HG02798 (cell line): ENCODE results near the gene PCP4.

Experiments
- ATAC-seq: cut with Tn5 transposase; IDR thresholded peaks from one replicate; pipeline ENCODE4 v1.9.1; 2021; ENCODE audit warnings: mild to moderate bottlenecking; ENCODE audit not compliant: unreplicated experiment, poor library complexity

PCP4 gene

DNA sequence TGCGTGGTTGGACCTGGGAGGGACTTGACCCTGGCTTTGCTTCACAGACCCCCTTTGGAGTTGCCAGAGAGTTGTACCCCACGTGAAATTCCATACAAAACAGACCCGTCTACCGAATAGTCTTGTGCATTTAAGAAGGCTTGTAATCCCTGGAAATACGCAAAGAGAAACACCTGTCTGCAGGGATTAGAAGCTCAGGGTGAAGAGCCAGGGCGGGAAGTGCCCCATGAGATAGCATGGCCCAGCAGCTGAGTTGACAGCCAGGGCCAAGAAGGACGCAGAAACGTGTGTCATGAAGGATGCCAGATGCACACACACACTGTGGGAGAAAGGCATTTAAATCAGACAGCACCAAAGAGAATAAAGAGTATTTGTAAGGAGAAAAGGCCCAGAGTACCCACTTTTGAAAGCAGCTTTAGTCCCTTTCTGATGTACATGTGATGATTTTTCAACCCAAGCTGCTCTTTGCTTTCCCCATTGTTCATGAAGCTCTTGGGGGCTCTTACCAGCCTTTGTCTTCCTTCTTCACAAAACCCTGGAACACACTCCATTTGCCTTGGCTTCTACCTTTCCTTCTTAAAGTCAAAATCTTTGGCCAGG, 46.6 kb downstream of the PCP4 start:
- ATAC-seq: no peak

GRCh38 chr21:39915881-39916280, 48.6 kb downstream of the PCP4 start:
- ATAC-seq: no peak

DNA sequence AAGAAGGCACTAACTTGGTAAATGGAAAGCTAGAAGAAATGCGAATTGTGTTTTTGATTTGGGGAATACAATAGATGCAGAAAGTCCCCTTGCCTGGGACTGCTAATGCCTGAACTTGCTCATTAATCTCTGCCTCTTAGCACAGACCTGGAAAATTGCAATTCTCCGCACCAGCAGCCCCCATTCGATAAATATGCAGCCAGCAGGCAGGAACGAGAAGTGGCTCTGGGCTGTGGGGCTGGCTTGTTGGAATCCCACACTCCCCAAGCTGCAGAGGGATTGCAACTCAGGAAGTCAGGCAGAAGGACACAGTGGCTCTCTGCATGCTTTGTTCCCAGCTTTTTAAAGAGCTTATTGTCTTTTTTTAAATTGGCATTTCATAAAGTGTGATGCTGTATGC, 51.3 kb downstream of the PCP4 start:
- no peak for ATAC-seq

- ATAC-seq: no peak
Measured at GRCh38 chr21:39923476-39923875, 56.2 kb downstream of the PCP4 start.

GRCh38 chr21:39924577-39925308, 57.5 kb downstream of the PCP4 start:
- no peak for ATAC-seq

DNA sequence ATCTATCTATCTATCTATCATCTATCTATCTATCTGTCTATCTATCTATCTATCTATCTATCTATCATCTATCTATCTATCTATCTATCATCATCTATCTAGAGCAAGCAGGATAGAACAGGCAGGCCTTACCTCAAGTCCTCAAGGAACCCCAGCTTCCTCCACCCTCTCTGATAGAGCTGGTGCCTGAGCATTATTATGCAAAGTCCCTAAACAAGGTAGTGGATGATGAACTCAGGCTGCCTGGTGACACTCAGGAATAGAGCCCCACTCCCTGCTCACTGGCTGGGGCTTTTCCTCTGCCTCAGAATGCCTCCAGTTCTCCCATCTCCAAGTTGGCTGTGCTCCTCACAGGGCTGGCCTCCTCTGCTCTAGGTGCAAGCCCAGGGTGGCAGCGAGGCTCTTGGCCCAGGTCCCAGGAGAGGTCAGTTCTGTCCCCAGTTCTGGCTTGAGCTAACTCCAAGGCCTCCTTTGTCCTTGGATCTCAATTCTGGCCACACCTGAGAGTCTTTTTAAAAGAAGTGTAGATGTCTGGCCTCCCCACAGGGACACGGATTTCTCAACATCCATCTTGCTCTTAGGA, 60.2 kb downstream of the PCP4 start:
- no peak for ATAC-seq

DNA sequence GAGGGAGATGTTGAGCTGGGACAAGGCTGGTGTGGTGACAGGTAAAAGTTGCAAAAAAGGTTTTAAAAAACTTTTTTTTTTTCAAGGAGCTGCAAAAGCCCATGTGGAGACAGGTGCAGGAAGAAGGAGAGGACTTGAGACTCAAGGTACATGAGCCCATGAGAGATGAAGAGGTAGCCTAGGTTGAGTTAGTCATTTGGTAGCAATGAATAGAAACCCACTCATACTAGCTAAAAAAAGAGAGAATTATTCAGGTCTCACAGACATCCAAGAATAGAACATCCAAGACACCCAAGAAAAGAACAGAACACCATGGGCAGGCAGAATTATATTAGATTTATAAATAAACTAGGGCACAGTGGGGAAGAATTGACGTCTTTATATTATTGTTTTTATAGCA, 65.1 kb downstream of the PCP4 start:
- ATAC-seq: no peak

DNA sequence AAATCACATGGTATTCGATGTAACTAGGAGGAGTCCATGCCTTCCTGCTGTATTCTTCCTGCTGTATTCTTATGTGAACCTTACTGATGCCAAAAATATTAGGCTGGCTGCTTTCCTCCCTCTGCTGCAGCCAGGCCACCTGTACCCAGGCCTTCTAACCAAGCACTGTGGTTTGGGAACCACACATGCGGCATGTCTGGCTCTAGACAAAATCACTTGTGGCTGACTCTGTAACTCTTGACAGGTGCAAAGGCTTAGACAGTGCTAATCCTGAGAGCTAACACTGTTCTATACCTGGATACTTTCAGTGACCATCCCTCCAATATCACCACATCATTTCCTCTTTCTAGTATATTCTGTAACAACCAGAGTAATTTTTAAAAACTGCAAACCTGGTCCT, 67.7 kb downstream of the PCP4 start:
- ATAC-seq: no peak

DNA sequence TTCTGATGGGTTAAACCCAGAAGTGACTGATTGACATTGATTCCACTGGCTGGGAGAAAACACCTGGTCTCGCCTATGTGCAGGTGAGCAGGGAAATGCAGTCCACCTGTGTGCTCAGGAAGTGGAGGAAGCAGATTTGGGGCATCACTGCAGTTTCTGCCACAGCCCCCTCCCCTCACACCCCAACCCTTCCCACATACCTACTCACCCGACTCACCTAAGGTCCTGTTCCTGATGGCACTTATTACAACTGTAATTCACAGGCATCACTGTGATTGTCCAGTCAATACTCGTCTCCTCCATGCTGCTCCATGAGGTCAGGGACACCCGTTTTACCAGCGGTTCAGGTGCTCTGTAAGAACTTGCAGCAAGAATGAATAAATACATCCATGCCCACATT, 68.5 kb downstream of the PCP4 start:
- ATAC-seq: no peak

GRCh38 chr21:39938086-39938625, 70.9 kb downstream of the PCP4 start:
- ATAC-seq: no peak

DNA sequence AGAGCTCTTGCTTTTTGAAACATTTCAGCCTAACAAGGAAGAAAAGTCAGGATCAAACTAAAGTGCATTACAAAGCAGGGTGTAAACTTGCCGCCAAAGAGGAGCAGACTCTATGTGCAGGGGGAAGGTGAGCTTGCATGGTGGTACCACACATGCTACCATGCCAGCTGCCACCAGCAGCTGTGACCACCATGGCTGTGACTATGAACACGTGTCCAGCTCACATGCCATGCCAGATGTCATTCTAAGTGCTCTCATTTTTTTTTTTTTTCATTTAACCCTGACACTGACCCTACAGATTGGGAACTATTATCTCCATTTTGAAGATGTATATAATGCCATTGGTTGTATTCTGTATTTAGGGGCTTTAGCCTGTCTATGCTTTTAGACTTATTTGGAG, 79.0 kb downstream of the PCP4 start:
- ATAC-seq: no peak

DNA sequence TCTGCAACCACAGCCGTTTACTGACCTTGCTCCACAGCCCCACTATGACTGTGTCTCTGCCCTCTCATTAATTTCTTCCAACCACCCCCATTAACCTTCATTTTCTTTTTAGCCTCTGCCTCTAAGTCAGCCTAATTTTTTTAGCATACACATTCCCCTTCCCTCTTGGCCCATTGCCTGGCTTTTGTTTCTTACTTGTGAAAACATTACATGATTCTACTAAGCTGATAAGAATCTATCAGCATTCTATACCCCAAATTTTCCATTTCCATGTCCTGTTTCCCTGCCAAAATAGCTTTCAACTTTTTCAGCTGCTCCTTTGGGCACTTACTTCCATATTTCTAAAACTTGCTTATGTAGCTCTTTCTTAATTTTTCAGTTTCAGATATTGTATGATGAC, 79.8 kb downstream of the PCP4 start:
- no peak for ATAC-seq

DNA sequence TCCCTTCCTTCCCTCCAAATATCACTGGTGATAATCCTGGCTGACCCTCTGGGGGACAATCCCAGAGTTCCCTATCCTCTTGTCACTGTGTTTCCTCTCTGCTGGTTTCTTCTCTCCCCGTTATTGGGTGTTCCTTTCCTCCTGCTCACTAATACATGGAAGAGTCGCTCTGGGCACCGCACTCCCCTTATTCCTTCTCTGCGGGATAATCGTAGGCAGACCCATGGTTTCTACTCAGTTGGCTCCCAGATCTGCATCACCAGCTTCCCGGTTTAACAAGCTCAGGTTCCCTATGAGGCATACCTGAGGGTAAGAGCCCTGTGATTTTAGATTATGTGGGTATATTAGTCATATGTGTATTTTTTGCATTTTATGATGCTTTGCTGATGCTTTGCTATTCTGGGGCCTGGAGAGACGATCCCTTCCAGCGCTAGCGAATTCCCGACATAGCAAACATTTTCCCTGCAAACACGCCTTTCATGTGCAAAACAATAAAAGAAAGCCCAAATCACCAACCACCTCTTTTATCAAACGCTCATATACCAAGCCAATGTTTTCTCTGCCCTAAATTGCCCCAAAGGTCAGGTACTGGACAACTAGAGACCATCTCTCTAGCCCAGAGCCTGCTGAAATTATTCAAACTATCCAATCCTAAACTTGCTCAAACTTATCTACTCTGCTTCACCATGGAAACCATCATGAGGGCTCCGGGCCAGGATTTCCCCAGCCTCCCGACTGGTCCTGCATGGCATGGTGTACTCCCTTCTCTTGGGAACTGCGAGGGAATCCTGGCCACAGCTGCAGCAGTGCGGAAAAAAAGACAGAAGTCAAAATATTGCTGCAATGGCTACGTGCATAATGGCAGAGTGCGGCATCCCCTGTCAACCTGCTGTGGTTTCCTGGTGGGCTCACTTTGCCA, 84.2 kb downstream of the PCP4 start:
- ATAC-seq: no peak

GRCh38 chr21:39952265-39952664, 85.0 kb downstream of the PCP4 start:
- no peak for ATAC-seq

DNA sequence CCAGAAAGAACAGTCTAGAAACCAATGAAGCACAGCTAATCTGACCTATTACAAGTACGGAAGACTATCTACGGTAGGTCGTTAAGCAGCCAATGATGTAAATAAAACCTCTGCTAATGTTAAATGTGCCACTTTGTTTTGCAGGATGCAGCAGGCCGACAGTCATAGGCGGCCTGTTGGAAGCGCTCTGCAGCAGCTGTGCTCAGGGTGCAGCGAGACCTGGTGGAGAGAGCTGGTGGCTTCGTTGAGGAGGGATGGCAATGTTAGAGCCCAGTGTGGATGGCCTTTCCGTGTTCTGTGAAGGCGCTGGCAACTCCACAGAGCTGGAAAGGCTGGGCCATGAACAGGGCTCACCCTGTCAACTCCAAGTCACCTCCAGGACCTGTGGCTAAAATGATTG, 87.3 kb downstream of the PCP4 start:
- ATAC-seq: no peak

GRCh38 chr21:39955326-39955725, 88.1 kb downstream of the PCP4 start:
- no peak for ATAC-seq

DNA sequence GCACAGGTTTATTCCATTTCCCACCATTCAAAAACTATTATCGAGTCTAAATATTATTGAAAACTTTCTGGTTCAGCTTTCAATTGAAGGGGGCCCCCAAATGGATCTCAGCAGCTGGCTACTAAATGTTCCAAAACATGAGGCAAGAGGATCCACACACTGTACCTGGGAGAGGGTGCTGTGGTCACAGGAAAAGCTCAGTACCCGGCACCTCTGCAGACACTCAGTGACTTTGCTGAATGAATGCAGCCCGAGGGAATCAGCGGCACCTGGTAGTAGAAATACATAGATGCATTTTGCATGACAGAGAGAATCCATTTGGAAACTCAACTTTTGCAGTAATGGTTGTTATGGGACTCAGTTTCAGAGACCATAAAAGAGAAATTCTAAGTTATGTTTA, 89.3 kb downstream of the PCP4 start:
- ATAC-seq: no peak

- no peak for ATAC-seq
Measured at GRCh38 chr21:39958731-39959130, 91.5 kb downstream of the PCP4 start.

DNA sequence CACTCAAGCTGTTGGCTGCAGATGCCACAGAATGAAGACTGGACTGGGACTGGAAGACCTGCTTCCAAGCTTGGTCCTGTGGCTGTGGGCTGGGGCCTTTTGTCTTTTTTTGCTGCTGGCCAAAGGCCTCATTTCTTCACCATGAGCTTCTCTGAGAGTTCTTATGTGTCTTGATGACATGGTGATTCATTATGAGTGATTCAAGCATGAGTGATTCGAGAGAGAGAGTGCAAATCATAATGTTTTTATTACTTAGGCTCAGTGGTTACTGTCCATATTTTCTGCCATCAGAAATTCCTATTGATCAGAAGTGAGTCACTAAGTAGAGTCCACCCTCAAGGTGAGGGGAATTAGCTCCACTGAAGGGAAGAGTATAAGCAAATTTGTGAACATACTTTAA, 94.0 kb downstream of the PCP4 start:
- no peak for ATAC-seq

DNA sequence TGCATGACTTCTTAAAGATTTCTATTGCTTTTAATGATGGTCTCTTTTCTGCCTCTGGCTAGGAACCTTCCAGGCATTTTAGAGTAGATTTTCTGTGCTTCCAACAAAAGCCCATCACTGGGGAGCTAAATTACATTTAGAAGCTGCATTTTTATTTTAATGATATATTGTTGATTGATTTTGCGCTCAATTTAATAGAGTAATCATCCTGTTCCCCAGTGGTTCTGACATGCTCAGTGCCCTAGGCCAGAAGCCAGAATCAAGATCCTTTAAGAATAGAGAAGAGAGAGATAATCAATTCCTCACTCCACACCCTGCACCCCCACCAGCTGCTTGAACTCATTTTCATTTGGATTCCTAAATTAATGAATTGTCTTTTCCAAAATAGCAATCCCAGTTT, 97.8 kb downstream of the PCP4 start:
- no peak for ATAC-seq

DNA sequence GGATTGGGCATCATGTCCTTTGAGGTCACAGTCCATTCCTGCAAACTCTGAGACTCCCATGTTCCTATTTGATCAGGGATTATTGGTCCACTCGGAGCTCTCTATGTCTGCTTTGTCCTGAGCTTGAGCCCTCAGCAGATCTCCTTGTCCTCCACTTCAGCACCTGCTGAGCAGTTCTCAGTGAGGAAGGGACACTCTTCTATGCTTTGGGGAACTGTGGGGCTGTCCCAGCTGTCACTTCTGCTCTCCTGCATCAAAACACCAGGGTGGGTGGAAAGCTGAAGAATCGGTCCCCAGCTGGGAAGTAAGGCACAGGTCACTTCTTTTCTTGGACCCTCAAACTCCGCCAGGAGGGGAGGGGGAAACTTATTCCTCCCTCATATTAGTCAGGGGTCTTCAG, 99.5 kb downstream of the PCP4 start:
- no peak for ATAC-seq
